Fibroblast of skin of left quadriceps (primary cell): ENCODE data around the gene ZBTB3.
"Not testable (repeated sequence)": the region's sequence is repeated elsewhere in the genome, so short reads cannot be mapped to it uniquely, and the experiment has no call there.

ENCODE experiments used
- DNase-seq, 2 experiments: peaks; one replicate each; pipeline ENCODE4 v3.0.0-alpha.2; 2013; ENCODE audit warnings: low read depth in 2 of 2

ZBTB3 gene

GRCh38 chr11:62716206-62716605, 37.8 kb downstream of the ZBTB3 start:
- DNase-seq = no peak

GRCh38 chr11:62715150-62716130, 38.5 kb downstream of the ZBTB3 start:
- DNase-seq = no peak

GRCh38 chr11:62713343-62713742, 40.6 kb downstream of the ZBTB3 start:
- no peak for DNase-seq

GRCh38 chr11:62712861-62713260, 41.1 kb downstream of the ZBTB3 start:
- DNase-seq = no peak

- DNase-seq = no peak
Observed at GRCh38 chr11:62712276-62712812, 41.6 kb downstream of the ZBTB3 start.

- DNase-seq = no peak
Observed at GRCh38 chr11:62710001-62710345, 44.0 kb downstream of the ZBTB3 start.

- peak; percentile 95 for DNase-seq
Observed at GRCh38 chr11:62709247-62710000, 44.5 kb downstream of the ZBTB3 start.

- no peak for DNase-seq
Observed at GRCh38 chr11:62708793-62709192, 45.2 kb downstream of the ZBTB3 start.

GRCh38 chr11:62708392-62708791, 45.6 kb downstream of the ZBTB3 start:
- DNase-seq = no peak

GRCh38 chr11:62707277-62707861, 46.6 kb downstream of the ZBTB3 start, which contains the start of the genes BSCL2 and GNG3:
TSS of gene BSCL2 (minus strand) at chr11:62707424. CDS start at chr11:62707195, 229 bp downstream.
TSS of gene GNG3 (plus strand) at chr11:62707676. CDS start at chr11:62708296, 620 bp downstream.
- no peak for DNase-seq

GRCh38 chr11:62706850-62707247, 47.1 kb downstream of the ZBTB3 start:
- DNase-seq = no peak

- peak; percentile 82 to 84 for DNase-seq
Observed at GRCh38 chr11:62705880-62706849, 47.8 kb downstream of the ZBTB3 start.

GRCh38 chr11:62705413-62705812, 48.5 kb downstream of the ZBTB3 start:
- DNase-seq = no peak

- DNase-seq = not testable (repeated sequence)
Observed at GRCh38 chr11:62703921-62704320, 50.0 kb downstream of the ZBTB3 start.

- DNase-seq = no peak
Observed at GRCh38 chr11:62702246-62702645, 51.7 kb downstream of the ZBTB3 start.
